ENCODE measurements around the gene FNDC3B.

Gene FNDC3B

DNA sequence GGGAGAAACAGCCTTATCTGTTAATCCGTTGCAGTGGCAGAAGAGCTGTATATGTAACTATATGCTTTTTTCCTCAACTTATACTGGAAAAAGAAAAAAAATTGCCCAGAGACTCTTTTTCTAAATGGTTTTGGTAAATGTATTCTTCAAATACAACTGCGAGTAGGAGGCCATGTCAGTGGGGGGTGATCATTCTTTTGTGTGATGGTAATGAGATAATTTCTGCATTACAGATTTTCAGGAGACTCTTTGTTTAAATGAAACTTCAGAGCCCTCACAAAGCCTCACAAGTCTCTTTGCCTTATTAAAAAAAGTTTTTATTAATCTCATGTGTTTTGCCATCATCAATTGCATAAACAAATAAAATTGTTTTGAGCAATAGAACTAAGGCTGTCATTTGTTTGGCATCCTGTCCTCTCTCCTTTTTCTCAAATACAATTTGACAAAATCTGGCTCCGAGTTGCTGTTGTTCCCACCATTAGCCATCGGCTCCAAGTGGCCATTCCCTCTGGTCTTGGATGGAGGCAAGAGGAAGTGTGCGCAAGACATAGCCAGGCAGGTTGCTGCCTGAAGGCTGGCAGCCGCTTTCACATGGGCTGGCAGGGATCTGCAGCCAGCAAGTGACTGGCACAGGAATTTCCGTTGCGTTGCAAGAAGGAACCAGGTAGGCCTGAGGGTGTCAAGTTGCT, 116.7 kb downstream of the FNDC3B start:
- no peak for DNase-seq

- no peak for DNase-seq
Measured at GRCh38 chr3:172156586-172156955, 117.2 kb downstream of the FNDC3B start.

- DNase-seq, result no peak
Measured at GRCh38 chr3:172157564-172158258, 118.3 kb downstream of the FNDC3B start.

- DNase-seq, result no peak
Measured at GRCh38 chr3:172158741-172159140, 119.4 kb downstream of the FNDC3B start.

- no peak for DNase-seq
Measured at GRCh38 chr3:172159376-172159775, 120.0 kb downstream of the FNDC3B start.

DNA sequence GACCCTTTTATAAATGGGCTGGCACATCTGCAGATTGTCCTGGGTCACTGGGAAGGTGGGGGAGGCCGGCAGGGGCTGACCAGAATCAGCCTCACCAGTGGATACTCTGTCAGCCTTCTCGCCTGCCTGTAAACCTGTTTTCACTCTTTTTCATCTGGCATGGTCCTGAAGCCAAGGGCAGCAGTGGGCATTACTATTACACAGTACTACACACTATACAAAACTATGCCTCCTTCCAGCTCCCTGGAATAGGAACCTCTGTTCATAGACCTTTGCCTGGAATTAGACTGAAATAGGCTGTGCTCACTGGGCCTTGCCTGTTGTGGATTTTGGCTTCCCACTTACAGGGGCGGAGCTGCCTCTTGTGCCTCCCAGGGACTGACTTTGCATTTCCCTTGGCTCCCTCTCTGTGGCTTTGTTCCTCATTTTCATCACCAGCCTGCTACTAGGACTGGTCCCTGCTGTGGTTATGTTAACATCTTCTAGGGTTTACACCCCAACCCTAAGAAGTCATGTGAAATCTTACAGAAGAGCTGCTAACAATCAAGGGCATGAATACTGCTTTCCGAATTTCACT, 120.7 kb downstream of the FNDC3B start:
- DNase-seq, result no peak

- no peak for DNase-seq
Measured at GRCh38 chr3:172161133-172161789, 121.9 kb downstream of the FNDC3B start.

GRCh38 chr3:172161959-172162358, 122.6 kb downstream of the FNDC3B start:
- DNase-seq, result no peak

GRCh38 chr3:172163320-172163719, 123.9 kb downstream of the FNDC3B start:
- DNase-seq, result no peak

DNA sequence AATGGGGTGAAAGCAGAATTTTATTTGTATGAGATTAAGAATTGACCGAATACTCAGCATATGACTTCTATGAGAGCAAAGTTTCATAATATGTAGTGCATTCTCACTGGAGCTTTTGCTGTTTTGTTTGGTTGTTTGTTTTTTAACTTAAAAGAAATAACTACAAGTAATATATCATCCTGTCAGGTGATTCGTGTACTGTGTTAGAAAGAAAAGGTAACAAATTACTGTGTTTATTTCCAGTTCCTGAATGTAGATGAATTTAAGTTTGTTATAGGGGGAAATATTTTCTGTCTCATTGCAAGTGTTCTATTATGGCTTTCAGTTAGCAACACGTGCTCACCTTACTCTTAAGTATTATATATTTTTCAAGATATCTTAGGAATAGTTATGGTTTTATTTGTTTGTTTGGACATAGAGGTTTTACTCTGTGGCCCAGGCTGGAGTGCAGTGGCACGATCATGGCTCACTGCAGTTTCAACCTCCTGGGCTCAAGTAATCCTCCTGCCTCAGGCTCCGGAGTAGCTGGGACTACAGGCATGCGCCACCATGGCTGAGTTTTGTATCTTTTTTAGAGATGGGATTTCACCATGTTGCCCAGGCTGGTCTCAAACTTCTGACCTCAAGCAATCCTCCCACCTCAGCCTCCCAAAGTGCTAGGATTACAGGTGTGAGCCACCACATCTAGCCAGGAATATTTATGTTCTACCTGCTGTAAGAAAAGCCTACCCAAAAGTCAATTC, 125.4 kb downstream of the FNDC3B start:
- no peak for DNase-seq

GRCh38 chr3:172166261-172166660, 126.9 kb downstream of the FNDC3B start:
- DNase-seq, result no peak

DNA sequence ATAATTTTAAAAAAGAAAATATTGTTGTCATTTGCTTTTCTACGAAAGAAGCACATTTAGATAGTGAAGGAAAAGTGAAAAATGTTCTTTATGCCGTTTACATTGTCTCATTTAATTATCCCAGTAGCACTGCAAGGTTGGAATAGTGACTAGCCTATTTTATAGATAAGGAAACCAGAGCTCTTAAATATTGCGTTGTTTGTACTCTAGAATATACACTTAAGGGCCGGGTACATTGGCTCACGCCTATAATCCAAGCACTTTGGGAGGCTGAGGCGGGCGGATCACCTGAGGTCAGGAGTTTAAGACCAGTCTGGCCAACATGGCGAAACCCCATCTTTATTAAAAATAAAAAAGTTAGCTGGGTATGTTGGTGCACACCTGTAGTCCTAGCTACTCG, 127.5 kb downstream of the FNDC3B start:
- no peak for DNase-seq

GRCh38 chr3:172167892-172168648, 128.7 kb downstream of the FNDC3B start:
- DNase-seq, result no peak

GRCh38 chr3:172170073-172170709, 130.8 kb downstream of the FNDC3B start:
- DNase-seq, result no peak

GRCh38 chr3:172170841-172171240, 131.5 kb downstream of the FNDC3B start:
- DNase-seq, result no peak

- DNase-seq, result no peak
Measured at GRCh38 chr3:172171396-172172075, 132.2 kb downstream of the FNDC3B start.

- DNase-seq, result no peak
Measured at GRCh38 chr3:172173316-172174254, 134.2 kb downstream of the FNDC3B start.

DNA sequence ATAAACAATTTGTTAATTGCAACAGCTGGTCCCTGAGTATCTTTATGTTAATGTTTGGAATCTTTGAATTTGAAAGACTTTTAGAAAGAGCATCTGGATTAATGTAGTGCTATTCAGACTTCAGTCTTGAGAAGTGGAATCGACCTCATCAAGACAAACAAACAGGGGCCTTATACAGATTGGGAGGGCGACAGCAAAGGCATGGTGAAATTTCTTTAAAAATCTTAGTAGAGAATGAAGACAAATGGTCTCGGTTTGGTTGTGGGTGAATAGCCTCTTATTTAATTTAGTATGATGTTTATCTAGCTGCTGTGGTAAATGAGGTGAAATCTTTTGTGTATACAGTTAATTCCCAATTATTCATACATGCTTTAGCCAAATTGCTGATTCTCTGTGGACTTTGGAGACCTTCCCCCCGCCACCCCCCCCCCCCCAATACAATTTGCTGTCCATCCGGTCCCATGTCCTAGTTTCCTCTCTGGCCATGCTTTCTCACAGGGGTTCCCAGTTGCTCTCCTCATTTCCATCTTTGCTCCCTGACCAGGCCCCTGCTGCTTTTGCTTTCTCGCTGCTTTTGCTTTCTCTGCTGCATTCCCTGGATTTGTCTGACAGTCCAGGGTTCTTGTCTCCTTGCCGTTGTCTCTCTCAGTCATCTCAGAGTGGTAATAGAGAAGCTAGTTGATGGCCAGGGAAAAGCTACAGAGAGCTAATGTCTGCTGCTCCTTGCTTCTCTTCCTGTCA, 135.3 kb downstream of the FNDC3B start:
- DNase-seq, result no peak

- DNase-seq, result no peak
Measured at GRCh38 chr3:172175254-172175599, 135.8 kb downstream of the FNDC3B start.
